HG02973 (cell line): ENCODE measurements around the gene GOLGA6L1.
"Not testable (repeated sequence)": the region's sequence is repeated elsewhere in the genome, so short reads cannot be mapped to it uniquely, and the experiment has no call there.

Experiments used
- ATAC-seq: cut with Tn5 transposase; IDR thresholded peaks from one replicate; pipeline ENCODE4 v1.9.1; 2021; ENCODE audit warnings: moderate library complexity; ENCODE audit not compliant: unreplicated experiment

Gene GOLGA6L1, protein sequence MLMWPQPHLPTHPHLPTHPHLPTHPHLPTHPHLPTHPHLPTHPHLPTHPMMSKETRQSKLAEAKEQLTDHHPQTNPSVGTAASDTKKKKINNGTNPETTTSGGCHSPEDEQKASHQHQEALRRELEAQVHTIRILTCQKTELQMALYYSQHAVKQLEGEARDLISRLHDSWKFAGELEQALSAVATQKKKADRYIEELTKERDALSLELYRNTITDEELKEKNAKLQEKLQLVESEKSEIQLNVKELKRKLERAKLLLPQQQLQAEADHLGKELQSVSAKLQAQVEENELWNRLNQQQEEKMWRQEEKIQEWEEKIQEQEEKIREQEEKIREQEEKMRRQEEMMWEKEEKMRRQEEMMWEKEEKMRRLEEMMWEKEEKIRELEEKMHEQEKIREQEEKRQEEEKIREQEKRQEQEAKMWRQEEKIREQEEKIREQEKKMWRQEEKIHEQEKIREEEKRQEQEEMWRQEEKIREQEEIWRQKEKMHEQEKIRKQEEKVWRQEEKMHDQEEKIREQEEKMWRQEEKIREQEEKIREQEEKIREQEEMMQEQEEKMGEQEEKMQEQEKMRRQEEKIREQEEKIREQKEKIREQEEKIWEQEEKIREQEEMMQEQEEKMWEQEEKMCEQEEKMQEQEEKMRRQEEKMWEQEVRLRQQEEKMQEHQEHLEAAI

GRCh38 chr15:23136722-23137121, at the start of gene GOLGA6L1:
Gene GOLGA6L1, minus strand, starts transcription at chr15:23136822. Its CDS starts 91 bp downstream, at chr15:23136731.
- ATAC-seq, result not testable (repeated sequence)

GRCh38 chr15:23181201-23181600, 44.6 kb upstream of the GOLGA6L1 start:
- not testable (repeated sequence) for ATAC-seq

GRCh38 chr15:23180547-23180927, 43.9 kb upstream of the GOLGA6L1 start:
- ATAC-seq, result not testable (repeated sequence)

GRCh38 chr15:23179768-23180546, 43.3 kb upstream of the GOLGA6L1 start:
- not testable (repeated sequence) for ATAC-seq

GRCh38 chr15:23176683-23177082, 40.1 kb upstream of the GOLGA6L1 start:
- ATAC-seq, result not testable (repeated sequence)

DNA sequence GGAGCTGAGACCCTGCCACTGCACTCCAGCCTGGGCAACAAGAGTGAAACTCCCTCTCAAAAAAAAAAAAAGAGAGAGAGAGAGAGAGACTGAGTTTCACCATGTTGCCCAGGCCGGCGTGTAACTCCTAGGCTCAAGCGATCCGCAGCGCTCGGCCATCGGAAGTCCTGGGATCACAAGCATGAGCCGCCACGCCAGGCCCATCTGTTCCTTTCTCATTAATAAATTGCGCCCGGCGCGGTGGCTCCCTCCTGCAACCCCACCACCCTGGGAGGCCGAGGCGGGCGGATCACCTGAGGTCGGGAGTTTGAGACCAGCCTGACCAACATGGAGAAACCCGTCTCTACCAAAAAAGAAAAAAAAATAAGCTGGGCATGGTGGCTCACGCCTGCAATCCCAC, 39.0 kb upstream of the GOLGA6L1 start:
- ATAC-seq, result not testable (repeated sequence)

GRCh38 chr15:23174609-23175140, 38.1 kb upstream of the GOLGA6L1 start:
- not testable (repeated sequence) for ATAC-seq

DNA sequence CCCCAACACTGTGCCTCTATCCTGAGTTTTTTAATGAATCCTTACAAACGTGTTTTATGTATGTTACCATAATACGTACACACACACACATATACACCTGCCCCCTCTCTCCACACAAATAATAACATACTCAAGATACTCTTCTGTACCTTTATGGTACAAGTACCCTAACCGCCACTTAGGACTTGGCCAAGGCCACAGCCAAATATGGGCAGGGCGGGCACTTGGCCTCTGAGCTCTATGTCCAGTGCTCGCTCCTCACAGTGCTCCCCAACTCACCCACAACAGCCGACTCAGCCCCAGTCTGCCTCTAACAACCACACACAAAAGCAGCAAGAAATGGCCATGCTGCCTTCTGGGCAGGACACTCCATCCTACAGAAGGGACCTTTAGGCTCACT, 3.8 kb downstream of the GOLGA6L1 start:
- ATAC-seq, result not testable (repeated sequence)

GRCh38 chr15:23118208-23118607, 18.4 kb downstream of the GOLGA6L1 start:
- no peak for ATAC-seq

- no peak for ATAC-seq
Observed at GRCh38 chr15:23095796-23096195, 40.8 kb downstream of the GOLGA6L1 start.

GRCh38 chr15:23083115-23083514, 53.5 kb downstream of the GOLGA6L1 start:
- ATAC-seq, result no peak

GRCh38 chr15:23081996-23082737, 54.5 kb downstream of the GOLGA6L1 start:
- ATAC-seq, result not testable (repeated sequence)

- ATAC-seq, result no peak
Observed at GRCh38 chr15:23081271-23081670, 55.4 kb downstream of the GOLGA6L1 start.

GRCh38 chr15:23079766-23080165, 56.9 kb downstream of the GOLGA6L1 start:
- no peak for ATAC-seq
